ENCODE results near the gene CDH12. TPM values are rescaled to one million over a fixed set of nuclear protein-coding genes. Genes with fewer than 3 reads are reported as not detected.

Gene CDH12
- total RNA-seq, 1 donor from 2014 or later: not detected

GRCh38 chr5:21882074-21882745 lies 970.9 kb downstream of the CDH12 start:
- no peak overlapping the region for H3K4me3 Mint-ChIP-seq (ENCODE audit: unreplicated experiment)
- no peaks in the 10 kb centered on the region for H3K27me3 Mint-ChIP-seq (ENCODE audit: low read depth, unreplicated experiment)
- no peak for TF ChIP-seq CTCF (IDR thresholded peaks at IDR 0.05; ENCODE audit: insufficient read depth, low read depth, low read length)
- TF ChIP-seq EZH2 (IDR thresholded peaks at IDR 0.05; ENCODE audit: insufficient read depth, low read length): no peak
- DNase-seq (ENCODE audit: low read depth) (no peak), FAIRE-seq (no peak)
- H3K36me3 Mint-ChIP-seq (ENCODE audit: low read depth, unreplicated experiment): no peaks in the 10 kb centered on the region
- no peaks in the 10 kb centered on the region for H4K20me1 ChIP-seq (ENCODE audit: insufficient read depth, low read length)
- no peak overlapping the region for H3K27ac ChIP-seq (ENCODE audit: low read depth, low read length)
- H3K4me1 Mint-ChIP-seq (ENCODE audit: low read depth, unreplicated experiment): no peaks in the 10 kb centered on the region
- no peak overlapping the region for H2AFZ ChIP-seq (ENCODE audit: low read depth, low read length)
- no peaks in the 10 kb centered on the region for H3K79me2 ChIP-seq (ENCODE audit: insufficient read depth, low read length)
- no peaks in the 10 kb centered on the region for H3K27me3 ChIP-seq (ENCODE audit: insufficient read depth, low read length)
- H3K4me1 ChIP-seq (ENCODE audit: insufficient read depth, low read length): no peaks in the 10 kb centered on the region
- H3K36me3 ChIP-seq (ENCODE audit: insufficient read depth, low read length): no peaks in the 10 kb centered on the region
- H3K9me3 ChIP-seq (ENCODE audit: insufficient read depth, low read depth, low read length): no peaks in the 10 kb centered on the region
- no peak overlapping the region for H3K4me2 ChIP-seq (ENCODE audit: low read length)
- no peak overlapping the region for H3K9ac ChIP-seq (ENCODE audit: low read length)
- no peak overlapping the region for H3K27ac Mint-ChIP-seq (ENCODE audit: unreplicated experiment)
- no peak overlapping the region for H3K4me3 ChIP-seq (ENCODE audit: insufficient read depth, low read depth, low read length)
- no peaks in the 10 kb centered on the region for H3K9me3 Mint-ChIP-seq (ENCODE audit: unreplicated experiment)

GRCh38 chr5:21880164-21880563 lies 973.0 kb downstream of the CDH12 start:
- H3K9me3 Mint-ChIP-seq (ENCODE audit: unreplicated experiment): no peaks in the 10 kb centered on the region
- DNase-seq (ENCODE audit: low read depth): no peak
- Histone ChIP-seq H3K4me3 (ENCODE audit: insufficient read depth, low read depth, low read length) (no peak overlapping the region), H2AFZ (ENCODE audit: low read depth, low read length) (no peak overlapping the region), H3K4me2 (ENCODE audit: low read length) (no peak overlapping the region), H3K9me3 (ENCODE audit: insufficient read depth, low read depth, low read length) (no peaks in the 10 kb centered on the region), H4K20me1 (ENCODE audit: insufficient read depth, low read length) (no peaks in the 10 kb centered on the region), H3K36me3 (ENCODE audit: insufficient read depth, low read length) (no peaks in the 10 kb centered on the region), H3K79me2 (ENCODE audit: insufficient read depth, low read length) (no peaks in the 10 kb centered on the region), H3K27me3 (ENCODE audit: insufficient read depth, low read length) (no peaks in the 10 kb centered on the region), H3K27ac (ENCODE audit: low read depth, low read length) (no peak overlapping the region), H3K9ac (ENCODE audit: low read length) (no peak overlapping the region), H3K4me1 (ENCODE audit: insufficient read depth, low read length) (no peaks in the 10 kb centered on the region)
- H3K4me1 Mint-ChIP-seq (ENCODE audit: low read depth, unreplicated experiment): no peaks in the 10 kb centered on the region
- H3K27me3 Mint-ChIP-seq (ENCODE audit: low read depth, unreplicated experiment): no peaks in the 10 kb centered on the region
- H3K27ac Mint-ChIP-seq (ENCODE audit: unreplicated experiment): no peak overlapping the region
- no peaks in the 10 kb centered on the region for H3K36me3 Mint-ChIP-seq (ENCODE audit: low read depth, unreplicated experiment)
- no peak overlapping the region for H3K4me3 Mint-ChIP-seq (ENCODE audit: unreplicated experiment)
- TF ChIP-seq EZH2 (IDR thresholded peaks at IDR 0.05; ENCODE audit: insufficient read depth, low read length) (no peak), CTCF (IDR thresholded peaks at IDR 0.05; ENCODE audit: insufficient read depth, low read depth, low read length) (no peak)
- no peak for FAIRE-seq

- Histone ChIP-seq H3K4me1 (ENCODE audit: insufficient read depth, low read length) (no peaks in the 10 kb centered on the region), H3K4me3 (ENCODE audit: insufficient read depth, low read depth, low read length) (no peak overlapping the region), H4K20me1 (ENCODE audit: insufficient read depth, low read length) (no peaks in the 10 kb centered on the region), H3K9me3 (ENCODE audit: insufficient read depth, low read depth, low read length) (no peaks in the 10 kb centered on the region), H2AFZ (ENCODE audit: low read depth, low read length) (no peak overlapping the region), H3K36me3 (ENCODE audit: insufficient read depth, low read length) (no peaks in the 10 kb centered on the region), H3K79me2 (ENCODE audit: insufficient read depth, low read length) (no peaks in the 10 kb centered on the region), H3K4me2 (ENCODE audit: low read length) (no peak overlapping the region), H3K9ac (ENCODE audit: low read length) (no peak overlapping the region), H3K27me3 (ENCODE audit: insufficient read depth, low read length) (no peaks in the 10 kb centered on the region), H3K27ac (ENCODE audit: low read depth, low read length) (no peak overlapping the region)
- H3K36me3 Mint-ChIP-seq (ENCODE audit: low read depth, unreplicated experiment): no peaks in the 10 kb centered on the region
- FAIRE-seq (no peak), DNase-seq (ENCODE audit: low read depth) (no peak)
- TF ChIP-seq CTCF (IDR thresholded peaks at IDR 0.05; ENCODE audit: insufficient read depth, low read depth, low read length) (no peak), EZH2 (IDR thresholded peaks at IDR 0.05; ENCODE audit: insufficient read depth, low read length) (no peak)
- no peaks in the 10 kb centered on the region for H3K4me1 Mint-ChIP-seq (ENCODE audit: low read depth, unreplicated experiment)
- no peaks in the 10 kb centered on the region for H3K9me3 Mint-ChIP-seq (ENCODE audit: unreplicated experiment)
- no peaks in the 10 kb centered on the region for H3K27me3 Mint-ChIP-seq (ENCODE audit: low read depth, unreplicated experiment)
- H3K4me3 Mint-ChIP-seq (ENCODE audit: unreplicated experiment): no peak overlapping the region
- no peak overlapping the region for H3K27ac Mint-ChIP-seq (ENCODE audit: unreplicated experiment)
These were observed 990.2 kb downstream of the CDH12 start for GRCh38 chr5:21862986-21863385.
